Measurements from ENCODE around the gene CARD6. TPM values are rescaled to one million over a fixed set of nuclear protein-coding genes. Genes with fewer than 3 reads are reported as not detected.

CARD6 gene
- total and polyA plus RNA-seq, 2 experiments from 2014 or later, result 1.4 to 5.5 TPM

DNA sequence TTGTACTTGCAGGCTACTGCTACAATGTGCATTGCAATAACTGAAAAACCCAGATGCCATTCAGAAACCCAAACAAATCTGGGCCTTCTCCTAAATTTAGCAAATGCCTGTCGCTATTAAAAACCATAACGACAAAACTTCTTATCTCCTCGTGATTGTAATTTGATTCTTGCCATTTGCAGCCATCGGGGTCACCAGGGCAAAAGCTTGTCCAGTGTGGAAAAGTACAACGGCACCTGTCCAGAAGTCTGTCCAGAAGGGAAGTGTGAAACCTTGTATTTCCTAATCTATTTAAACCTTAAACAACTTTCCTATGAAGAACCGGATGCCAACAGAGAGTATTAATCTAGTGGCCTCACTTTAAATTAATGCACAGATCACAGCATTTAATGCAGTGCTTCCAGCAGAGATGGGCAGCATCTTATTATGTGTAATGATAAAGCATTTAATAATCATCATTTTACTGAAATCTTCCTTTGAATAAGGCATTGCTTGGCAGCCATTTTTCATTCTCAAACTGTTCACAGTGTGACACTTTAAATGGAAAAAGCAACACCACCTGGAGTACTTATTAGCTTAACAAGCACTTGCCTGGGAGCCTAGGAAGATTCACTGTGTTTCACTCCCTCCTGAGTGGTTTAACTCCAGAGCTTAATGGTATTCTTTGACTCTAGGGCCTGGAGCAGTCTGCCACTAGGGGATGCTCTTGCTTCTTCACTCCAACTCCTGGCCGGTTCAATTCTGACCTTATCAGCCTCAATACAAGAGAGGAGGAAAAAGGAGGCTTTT is 63.2 kb downstream of the CARD6 start:
- no peaks in the 10 kb centered on the region for H3K79me2 ChIP-seq
- H3K27me3 ChIP-seq, result no peaks in the 10 kb centered on the region
- no peak overlapping the region for H3K4me3 ChIP-seq
- TF ChIP-seq EZH2 (IDR thresholded peaks at IDR 0.05; ENCODE audit: borderline replicate concordance) (no peak), EZH2phosphoT487 (IDR thresholded peaks at IDR 0.05; ENCODE audit: low read depth, severe bottlenecking, unreplicated experiment) (no peak)
- TF ChIP-seq, protein P1, sequence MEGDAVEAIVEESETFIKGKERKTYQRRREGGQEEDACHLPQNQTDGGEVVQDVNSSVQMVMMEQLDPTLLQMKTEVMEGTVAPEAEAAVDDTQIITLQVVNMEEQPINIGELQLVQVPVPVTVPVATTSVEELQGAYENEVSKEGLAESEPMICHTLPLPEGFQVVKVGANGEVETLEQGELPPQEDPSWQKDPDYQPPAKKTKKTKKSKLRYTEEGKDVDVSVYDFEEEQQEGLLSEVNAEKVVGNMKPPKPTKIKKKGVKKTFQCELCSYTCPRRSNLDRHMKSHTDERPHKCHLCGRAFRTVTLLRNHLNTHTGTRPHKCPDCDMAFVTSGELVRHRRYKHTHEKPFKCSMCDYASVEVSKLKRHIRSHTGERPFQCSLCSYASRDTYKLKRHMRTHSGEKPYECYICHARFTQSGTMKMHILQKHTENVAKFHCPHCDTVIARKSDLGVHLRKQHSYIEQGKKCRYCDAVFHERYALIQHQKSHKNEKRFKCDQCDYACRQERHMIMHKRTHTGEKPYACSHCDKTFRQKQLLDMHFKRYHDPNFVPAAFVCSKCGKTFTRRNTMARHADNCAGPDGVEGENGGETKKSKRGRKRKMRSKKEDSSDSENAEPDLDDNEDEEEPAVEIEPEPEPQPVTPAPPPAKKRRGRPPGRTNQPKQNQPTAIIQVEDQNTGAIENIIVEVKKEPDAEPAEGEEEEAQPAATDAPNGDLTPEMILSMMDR (IDR thresholded peaks at IDR 0.05; ENCODE audit: poor library complexity), result peak; percentile 81
- DNase-seq (ENCODE audit: low spot score), result peak; percentile 82
- no peak overlapping the region for H3K4me2 ChIP-seq
- 48% methylated on average over 7 of the region's 7 CpGs for WGBS (ENCODE audit: low lambda C conversion rate, missing lambda C conversion rate)
- H4K20me1 ChIP-seq (ENCODE audit: insufficient read depth, poor library complexity, severe bottlenecking), result no peaks in the 10 kb centered on the region
- H3K9me3 ChIP-seq (ENCODE audit: low read depth), result no peaks in the 10 kb centered on the region
- no peaks in the 10 kb centered on the region for H3K9me2 ChIP-seq (replicated peaks; ENCODE audit: insufficient read depth)
- H3K27ac ChIP-seq, result no peak overlapping the region
- no peak overlapping the region for H2AFZ ChIP-seq
- peaks cover 7% of the 10 kb centered on the region for H3K4me1 ChIP-seq (ENCODE audit: insufficient read depth)
- no peaks in the 10 kb centered on the region for H3K36me3 ChIP-seq (replicated peaks; ENCODE audit: insufficient read depth, low read depth)

DNA sequence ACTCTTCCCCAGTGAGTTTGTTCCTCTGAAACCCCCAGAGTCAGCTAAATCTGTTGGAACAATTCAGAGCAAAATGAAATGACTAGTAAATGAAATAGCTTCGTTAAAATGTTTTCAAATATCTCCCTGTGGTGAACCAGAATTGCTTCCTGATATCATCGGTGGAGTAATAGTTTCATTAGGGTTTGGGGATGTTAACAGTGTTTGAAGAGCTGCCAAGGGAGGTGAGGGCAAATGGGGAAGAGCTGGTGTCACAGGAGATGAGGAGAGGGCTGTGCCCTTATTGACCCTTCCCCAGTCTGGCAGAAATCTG is 63.8 kb downstream of the CARD6 start:
- no peaks in the 10 kb centered on the region for H3K27me3 ChIP-seq
- no peak overlapping the region for H3K4me2 ChIP-seq
- no peak overlapping the region for H2AFZ ChIP-seq
- H3K9me2 ChIP-seq (replicated peaks; ENCODE audit: insufficient read depth), result no peaks in the 10 kb centered on the region
- no peak overlapping the region for H3K27ac ChIP-seq
- H3K36me3 ChIP-seq (replicated peaks; ENCODE audit: insufficient read depth, low read depth), result no peaks in the 10 kb centered on the region
- no peaks in the 10 kb centered on the region for H3K79me2 ChIP-seq
- DNase-seq (ENCODE audit: low spot score), result no peak
- 26% methylated on average over 2 of the region's 2 CpGs for WGBS (ENCODE audit: low lambda C conversion rate, missing lambda C conversion rate)
- H4K20me1 ChIP-seq (ENCODE audit: insufficient read depth, poor library complexity, severe bottlenecking), result no peaks in the 10 kb centered on the region
- H3K4me3 ChIP-seq, result no peak overlapping the region
- H3K9me3 ChIP-seq (ENCODE audit: low read depth), result no peaks in the 10 kb centered on the region
- peaks cover 10% of the 10 kb centered on the region for H3K4me1 ChIP-seq (ENCODE audit: insufficient read depth)
- TF ChIP-seq EZH2 (IDR thresholded peaks at IDR 0.05; ENCODE audit: borderline replicate concordance) (no peak), EZH2phosphoT487 (IDR thresholded peaks at IDR 0.05; ENCODE audit: low read depth, severe bottlenecking, unreplicated experiment) (no peak)
- TF ChIP-seq, protein P1 (IDR thresholded peaks at IDR 0.05; ENCODE audit: poor library complexity), result no peak

DNA sequence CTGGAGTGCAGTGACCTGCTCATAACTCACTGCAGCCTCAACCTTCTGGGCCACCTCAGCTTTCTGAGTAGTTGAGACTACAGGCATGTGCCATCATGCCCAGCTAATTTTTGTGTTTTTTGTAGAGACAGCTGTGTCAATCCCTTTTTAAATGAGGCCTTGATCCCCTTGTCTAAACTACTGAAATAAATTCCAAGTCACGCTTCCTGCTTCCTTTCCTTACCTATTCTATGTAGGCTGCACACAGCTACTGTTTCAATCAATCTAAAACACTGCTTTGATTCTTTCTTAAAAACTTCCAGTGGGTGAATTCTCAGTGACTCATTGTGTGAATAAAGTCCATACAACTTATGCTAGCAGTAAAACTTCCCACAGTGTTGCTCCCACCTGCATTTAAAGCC is 65.2 kb downstream of the CARD6 start:
- Histone ChIP-seq H3K27ac (no peak overlapping the region), H3K36me3 (replicated peaks; ENCODE audit: insufficient read depth, low read depth) (no peaks in the 10 kb centered on the region), H3K27me3 (no peaks in the 10 kb centered on the region), H3K4me1 (ENCODE audit: insufficient read depth) (peaks cover 13% of the 10 kb centered on the region), H2AFZ (no peak overlapping the region), H3K4me2 (no peak overlapping the region), H3K9me2 (replicated peaks; ENCODE audit: insufficient read depth) (no peaks in the 10 kb centered on the region), H4K20me1 (ENCODE audit: insufficient read depth, poor library complexity, severe bottlenecking) (no peaks in the 10 kb centered on the region), H3K79me2 (no peaks in the 10 kb centered on the region), H3K4me3 (no peak overlapping the region), H3K9me3 (ENCODE audit: low read depth) (no peaks in the 10 kb centered on the region)
- WGBS (ENCODE audit: low lambda C conversion rate, missing lambda C conversion rate), result 78% methylated on average over 1 of the region's 1 CpG
- TF ChIP-seq EZH2phosphoT487 (IDR thresholded peaks at IDR 0.05; ENCODE audit: low read depth, severe bottlenecking, unreplicated experiment), result no peak
- TF ChIP-seq, protein P1 (IDR thresholded peaks at IDR 0.05; ENCODE audit: poor library complexity), result no peak
- DNase-seq (ENCODE audit: low spot score), result no peak

All from hepatocyte (in vitro differentiated cells).